ENCODE results near the gene ARHGAP25.

- TF ChIP-seq, protein P1, sequence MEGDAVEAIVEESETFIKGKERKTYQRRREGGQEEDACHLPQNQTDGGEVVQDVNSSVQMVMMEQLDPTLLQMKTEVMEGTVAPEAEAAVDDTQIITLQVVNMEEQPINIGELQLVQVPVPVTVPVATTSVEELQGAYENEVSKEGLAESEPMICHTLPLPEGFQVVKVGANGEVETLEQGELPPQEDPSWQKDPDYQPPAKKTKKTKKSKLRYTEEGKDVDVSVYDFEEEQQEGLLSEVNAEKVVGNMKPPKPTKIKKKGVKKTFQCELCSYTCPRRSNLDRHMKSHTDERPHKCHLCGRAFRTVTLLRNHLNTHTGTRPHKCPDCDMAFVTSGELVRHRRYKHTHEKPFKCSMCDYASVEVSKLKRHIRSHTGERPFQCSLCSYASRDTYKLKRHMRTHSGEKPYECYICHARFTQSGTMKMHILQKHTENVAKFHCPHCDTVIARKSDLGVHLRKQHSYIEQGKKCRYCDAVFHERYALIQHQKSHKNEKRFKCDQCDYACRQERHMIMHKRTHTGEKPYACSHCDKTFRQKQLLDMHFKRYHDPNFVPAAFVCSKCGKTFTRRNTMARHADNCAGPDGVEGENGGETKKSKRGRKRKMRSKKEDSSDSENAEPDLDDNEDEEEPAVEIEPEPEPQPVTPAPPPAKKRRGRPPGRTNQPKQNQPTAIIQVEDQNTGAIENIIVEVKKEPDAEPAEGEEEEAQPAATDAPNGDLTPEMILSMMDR (IDR thresholded peaks at IDR 0.05; ENCODE audit: extremely low read depth in 1 of 2, insufficient read depth in 1 of 2, low read depth in 1 of 2, low read length in 2 of 2), result no peak
- TF ChIP-seq GATA2 (IDR thresholded peaks at IDR 0.05; ENCODE audit: insufficient read depth, insufficient read length, low read depth, low read length), result no peak
- TF ChIP-seq POLR2A (IDR thresholded peaks at IDR 0.05; ENCODE audit: low read depth, low read length), result no peak
- TF ChIP-seq POLR2AphosphoS5 (IDR thresholded peaks at IDR 0.05; ENCODE audit: insufficient read depth, low read depth, low read length), result no peak
- TF ChIP-seq EZH2 (IDR thresholded peaks at IDR 0.05; ENCODE audit: borderline replicate concordance, low read depth, low read length, severe bottlenecking), result no peak
- no peak for TF ChIP-seq MYC (IDR thresholded peaks at IDR 0.05; ENCODE audit: low read depth, low read length)
- TF ChIP-seq, protein P2, sequence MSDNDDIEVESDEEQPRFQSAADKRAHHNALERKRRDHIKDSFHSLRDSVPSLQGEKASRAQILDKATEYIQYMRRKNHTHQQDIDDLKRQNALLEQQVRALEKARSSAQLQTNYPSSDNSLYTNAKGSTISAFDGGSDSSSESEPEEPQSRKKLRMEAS (IDR thresholded peaks at IDR 0.05; ENCODE audit: insufficient read depth, insufficient read length), result no peak
- no peak for TF ChIP-seq JUN (IDR thresholded peaks at IDR 0.05; ENCODE audit: borderline replicate concordance, insufficient read depth, insufficient read length, low read depth)
- no peak for TF ChIP-seq FOS (IDR thresholded peaks at IDR 0.05; ENCODE audit: borderline replicate concordance, insufficient read depth, low read length)
Measured at GRCh38 chr2:68687018-68687417, 47.6 kb upstream of the ARHGAP25 start.

Measured in endothelial cell of umbilical vein (primary cell).